ENCODE measurements around the gene GRN. TPM values are rescaled to one million over a fixed set of nuclear protein-coding genes. Genes with fewer than 3 reads are reported as not detected.
A peak's percentile ranks its signal among the peaks of the same experiment; 100 is the strongest.

GRN gene
- total and polyA plus RNA-seq, 2 of the 13 experiments (the other 11 are each of a cell fraction or from before 2014, with no cell fraction given) = 86.6 to 143 TPM

- 0 out of 4 replicates have a peak, but pooled peaks of 1 of the 2 experiments have one; percentile 32 for TF ChIP-seq HMGXB4 (CRISPR knock-in tag; IDR thresholded peaks at IDR 0.05; ENCODE audit: borderline replicate concordance in 1 of 2, low read depth in 1 of 2)
- no peak for TF ChIP-seq RXRB (CRISPR knock-in tag; IDR thresholded peaks at IDR 0.05; ENCODE audit: borderline replicate concordance)
- 0 out of 2 replicates have a peak, but pooled peaks have one; percentile 24 for TF ChIP-seq UBTF (CRISPR knock-in tag; IDR thresholded peaks at IDR 0.05)
- no peak for TF ChIP-seq GTF2F1 (IDR thresholded peaks at IDR 0.05; ENCODE audit: low read length)
- no peak for TF ChIP-seq FOXA1 (IDR thresholded peaks at IDR 0.05)
- no peak for TF ChIP-seq FOXA1 (CRISPR knock-in tag; IDR thresholded peaks at IDR 0.05)
- no peak for TF ChIP-seq NR2F2 (IDR thresholded peaks at IDR 0.05; ENCODE audit: borderline replicate concordance, low read depth)
- TF ChIP-seq ZNF687 (CRISPR knock-in tag; IDR thresholded peaks at IDR 0.05) = peak; percentile 20; the same call in 1 of the 2 replicates
- no peak for TF ChIP-seq BATF2 (CRISPR knock-in tag; IDR thresholded peaks at IDR 0.05)
- TF ChIP-seq ZNF788 (CRISPR knock-in tag; IDR thresholded peaks at IDR 0.05; ENCODE audit: borderline replicate concordance) = 0 out of 2 replicates have a peak, but pooled peaks have one; percentile 32
These were observed 11.1 kb downstream of the GRN start (continued) for GRCh38 chr17:44356241-44356640.
